ENCODE measurements around the gene DUOX1.

GRCh38 chr15:45099549-45100165 is 30.1 kb upstream of the DUOX1 start:
- TF ChIP-seq CTCF (IDR thresholded peaks at IDR 0.05), result no peak
- TF ChIP-seq POLR2A (IDR thresholded peaks at IDR 0.05), result no peak
